Neuron (in vitro differentiated cells): ENCODE measurements around the gene CEP63.
A peak's percentile ranks its signal among the peaks of the same experiment; 100 is the strongest.

Experiments
- H2AFZ ChIP-seq: one replicate; pipeline ENCODE4 v1.6.1; 2013; ENCODE audit warnings: low read depth, mild to moderate bottlenecking, inconsistent platforms, low read length, moderate library complexity
- H3K27me3 ChIP-seq: one replicate; pipeline ENCODE4 v1.6.1; 2013; ENCODE audit warnings: low read length; ENCODE audit not compliant: insufficient read depth
- H3K36me3 ChIP-seq: one replicate; pipeline ENCODE4 v1.6.1; 2013; ENCODE audit warnings: low read length; ENCODE audit not compliant: insufficient read depth
- H3K4me1 ChIP-seq: one replicate; pipeline ENCODE4 v1.6.1; 2013; ENCODE audit warnings: low read length; ENCODE audit not compliant: insufficient read depth
- H3K4me3 ChIP-seq: 2 replicates; pipeline ENCODE4 v1.5.1; 2013; ENCODE audit warnings: mild to moderate bottlenecking, low read length, moderate library complexity
- H3K9me3 ChIP-seq: one replicate; pipeline ENCODE4 v1.6.1; 2013; ENCODE audit warnings: low read length

The CEP63 gene

GRCh38 chr3:134601539-134602439 lies 115.9 kb downstream of the CEP63 start:
- Histone ChIP-seq H3K36me3 (no peaks in the 10 kb centered on the region), H3K9me3 (no peaks in the 10 kb centered on the region), H3K4me1 (peaks cover 50% of the 10 kb centered on the region), H3K4me3 (peak overlapping the region; percentile 11), H2AFZ (no peak overlapping the region), H3K27me3 (no peaks in the 10 kb centered on the region)

DNA sequence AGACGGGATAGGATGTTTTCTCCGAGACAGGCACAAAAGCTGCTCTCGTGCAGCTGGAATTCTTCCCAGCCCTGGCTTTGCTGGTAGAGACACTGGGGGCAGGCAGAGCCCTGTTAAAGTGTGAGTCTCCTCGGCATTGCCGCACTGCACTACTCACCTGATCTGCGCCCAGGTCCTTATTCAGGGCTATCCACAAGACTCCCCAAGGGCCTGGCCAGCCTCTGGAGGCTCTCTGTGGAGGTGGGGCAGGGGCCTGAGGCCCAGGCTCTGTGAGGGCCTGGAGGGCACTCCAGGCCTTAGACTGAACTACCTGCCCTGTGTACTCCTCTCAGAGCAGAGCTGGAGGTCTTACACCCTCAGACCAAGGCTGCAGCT lies 116.6 kb downstream of the CEP63 start:
- Histone ChIP-seq H3K4me3 (peak overlapping the region; percentile 11), H2AFZ (no peak overlapping the region), H3K36me3 (no peaks in the 10 kb centered on the region), H3K9me3 (no peaks in the 10 kb centered on the region), H3K4me1 (peaks cover 50% of the 10 kb centered on the region), H3K27me3 (no peaks in the 10 kb centered on the region)

DNA sequence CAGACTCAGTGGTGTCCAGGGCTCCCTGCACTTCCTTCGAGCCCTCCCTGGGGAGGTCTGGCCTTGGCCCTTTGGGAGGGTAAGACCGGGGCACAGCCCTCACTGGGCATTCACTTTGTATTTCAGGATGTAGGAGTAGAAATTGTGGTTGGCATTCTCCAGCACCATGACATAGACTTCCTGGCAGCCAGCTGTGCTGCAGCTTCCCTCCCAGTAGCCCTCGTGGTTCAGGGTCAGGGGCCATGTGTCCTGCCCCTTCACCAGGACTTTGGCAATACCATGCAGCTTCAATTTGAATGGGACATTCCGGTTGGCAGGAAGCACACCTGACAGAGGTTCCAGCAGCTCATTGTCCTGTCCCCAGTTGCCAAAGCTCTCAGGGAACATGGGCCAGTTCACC lies 117.6 kb downstream of the CEP63 start:
- no peaks in the 10 kb centered on the region for H3K36me3 ChIP-seq
- H3K9me3 ChIP-seq = no peaks in the 10 kb centered on the region
- no peak overlapping the region for H2AFZ ChIP-seq
- H3K4me1 ChIP-seq = peaks cover 49% of the 10 kb centered on the region
- H3K4me3 ChIP-seq = no peak overlapping the region
- no peaks in the 10 kb centered on the region for H3K27me3 ChIP-seq

DNA sequence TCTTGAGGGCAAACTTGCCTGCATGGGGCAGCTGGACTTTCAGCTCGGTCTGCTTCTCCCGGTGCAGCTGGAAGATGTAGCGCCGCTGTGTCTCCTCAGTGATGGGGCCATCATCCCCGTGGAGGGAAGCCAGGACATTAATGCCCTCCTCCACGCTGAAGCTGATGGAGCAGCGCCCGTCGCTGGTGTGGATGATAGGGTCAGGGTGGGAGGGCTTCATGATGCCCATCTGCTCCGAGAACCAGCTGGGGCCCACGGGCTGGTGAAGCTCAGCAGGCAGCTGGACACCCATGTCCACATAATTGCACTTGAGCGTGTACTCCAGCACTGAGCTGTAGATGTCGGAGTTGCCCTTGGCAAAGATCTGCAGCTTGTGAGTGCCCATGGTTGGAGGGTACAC lies 118.1 kb downstream of the CEP63 start:
- no peak overlapping the region for H3K4me3 ChIP-seq
- H3K36me3 ChIP-seq = no peaks in the 10 kb centered on the region
- H3K4me1 ChIP-seq = peaks cover 44% of the 10 kb centered on the region
- H3K9me3 ChIP-seq = no peaks in the 10 kb centered on the region
- no peak overlapping the region for H2AFZ ChIP-seq
- no peaks in the 10 kb centered on the region for H3K27me3 ChIP-seq

GRCh38 chr3:134605556-134605955 lies 119.7 kb downstream of the CEP63 start:
- H3K36me3 ChIP-seq = no peaks in the 10 kb centered on the region
- no peaks in the 10 kb centered on the region for H3K9me3 ChIP-seq
- H2AFZ ChIP-seq = no peak overlapping the region
- H3K4me3 ChIP-seq = no peak overlapping the region
- peaks cover 28% of the 10 kb centered on the region for H3K4me1 ChIP-seq
- no peaks in the 10 kb centered on the region for H3K27me3 ChIP-seq

DNA sequence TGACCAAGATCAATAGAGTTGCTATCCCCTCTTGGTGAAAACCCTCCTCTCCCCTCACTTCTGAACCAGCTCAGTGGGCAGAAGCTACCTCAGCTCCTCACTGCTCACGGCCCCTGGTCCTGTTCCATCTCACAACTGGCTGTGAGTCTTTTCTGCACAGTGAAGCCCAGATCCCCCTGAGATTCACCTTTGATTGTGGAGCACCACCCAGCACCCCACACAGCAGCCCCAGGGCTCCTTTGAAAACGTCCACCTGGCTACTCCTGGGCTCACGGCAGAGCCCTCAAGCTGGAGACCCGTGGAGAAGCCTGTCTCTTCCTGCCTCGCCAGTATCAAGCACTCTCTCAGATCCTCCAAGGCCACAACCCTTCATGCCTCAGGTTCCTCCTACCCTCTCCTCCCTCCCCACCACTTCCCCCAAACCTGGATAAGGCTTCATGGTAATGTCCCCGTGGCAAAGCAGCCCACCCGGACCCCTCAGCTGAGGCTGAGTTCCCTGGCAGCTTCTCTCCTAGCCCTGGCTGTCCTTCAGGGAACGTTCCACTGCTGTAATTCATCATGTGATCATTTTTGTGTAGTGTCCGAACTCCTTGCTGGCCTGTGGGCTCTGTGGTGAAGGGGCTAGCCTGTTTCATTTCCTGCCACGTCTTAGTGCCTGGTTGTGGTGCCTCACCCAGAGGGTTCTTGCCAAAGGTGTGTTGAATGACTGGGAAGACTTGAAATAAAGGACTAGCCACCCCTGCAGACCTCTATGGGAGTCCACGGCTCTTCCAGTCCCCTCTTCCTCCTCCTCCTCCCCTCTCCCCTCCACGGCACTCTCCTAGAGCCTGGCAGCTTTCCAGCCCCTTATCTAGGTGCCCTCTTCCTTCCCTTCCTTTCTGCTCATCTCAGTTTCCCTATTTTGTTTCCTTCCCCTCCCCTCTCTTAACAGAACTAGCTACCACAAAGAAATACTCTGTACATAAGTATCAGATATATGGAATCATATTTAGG lies 120.5 kb downstream of the CEP63 start:
- no peak overlapping the region for H2AFZ ChIP-seq
- H3K27me3 ChIP-seq = no peaks in the 10 kb centered on the region
- no peaks in the 10 kb centered on the region for H3K36me3 ChIP-seq

DNA sequence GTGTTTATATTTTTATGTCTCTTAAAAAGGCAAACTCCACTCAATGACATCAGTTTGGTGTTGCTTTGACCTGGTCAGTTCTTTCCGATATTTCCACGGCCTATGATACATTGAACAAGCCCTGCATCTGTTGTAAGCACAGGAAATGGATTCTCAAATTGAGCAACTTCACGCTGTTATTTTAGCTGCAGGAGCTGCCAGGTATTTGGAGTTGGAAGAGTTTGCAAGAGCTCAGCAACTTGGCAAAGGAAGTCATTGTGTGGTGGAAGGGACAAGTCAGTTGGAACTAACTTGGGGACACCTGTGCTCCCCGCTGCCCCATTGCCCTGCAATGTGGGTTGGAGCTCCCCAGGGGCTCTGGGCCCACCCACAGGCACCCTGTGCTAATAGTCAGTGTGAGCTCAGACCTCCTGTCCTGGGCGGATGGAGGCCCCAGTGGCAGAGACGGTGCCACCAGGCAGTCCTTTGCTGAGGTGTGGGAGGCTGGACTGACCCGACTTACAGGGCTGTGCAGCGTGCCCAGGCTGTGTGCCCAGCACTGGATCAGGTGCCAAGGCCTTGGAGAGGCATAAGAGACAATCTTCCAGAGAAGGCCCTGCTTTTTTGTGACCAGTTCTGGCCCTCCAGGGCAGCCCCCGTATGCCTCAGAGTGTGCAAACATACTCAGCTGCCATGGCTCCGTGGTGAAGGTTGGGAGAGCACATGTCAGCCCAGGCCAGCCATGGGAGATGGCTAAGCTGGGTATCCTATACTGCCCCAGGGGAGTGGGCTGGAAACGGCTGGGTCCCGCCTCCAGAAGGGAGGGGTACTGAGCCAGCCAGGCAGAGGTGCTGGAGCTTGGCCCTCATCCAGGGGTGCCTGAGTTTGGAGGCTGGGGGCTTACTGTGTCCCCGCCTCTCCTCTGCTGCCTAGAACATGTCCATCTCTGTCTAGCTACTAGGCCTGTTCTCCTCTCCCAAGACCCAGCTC lies 121.5 kb downstream of the CEP63 start:
- no peak overlapping the region for H3K4me3 ChIP-seq
- H2AFZ ChIP-seq = no peak overlapping the region
- no peaks in the 10 kb centered on the region for H3K36me3 ChIP-seq
- H3K9me3 ChIP-seq = no peaks in the 10 kb centered on the region
- no peaks in the 10 kb centered on the region for H3K27me3 ChIP-seq
- H3K4me1 ChIP-seq = peaks cover 13% of the 10 kb centered on the region

More for the DNA sequence above, 120.5 kb downstream of the CEP63 start:
- H3K4me3 ChIP-seq = no peak overlapping the region
- H3K9me3 ChIP-seq = no peaks in the 10 kb centered on the region
- peaks cover 22% of the 10 kb centered on the region for H3K4me1 ChIP-seq

DNA sequence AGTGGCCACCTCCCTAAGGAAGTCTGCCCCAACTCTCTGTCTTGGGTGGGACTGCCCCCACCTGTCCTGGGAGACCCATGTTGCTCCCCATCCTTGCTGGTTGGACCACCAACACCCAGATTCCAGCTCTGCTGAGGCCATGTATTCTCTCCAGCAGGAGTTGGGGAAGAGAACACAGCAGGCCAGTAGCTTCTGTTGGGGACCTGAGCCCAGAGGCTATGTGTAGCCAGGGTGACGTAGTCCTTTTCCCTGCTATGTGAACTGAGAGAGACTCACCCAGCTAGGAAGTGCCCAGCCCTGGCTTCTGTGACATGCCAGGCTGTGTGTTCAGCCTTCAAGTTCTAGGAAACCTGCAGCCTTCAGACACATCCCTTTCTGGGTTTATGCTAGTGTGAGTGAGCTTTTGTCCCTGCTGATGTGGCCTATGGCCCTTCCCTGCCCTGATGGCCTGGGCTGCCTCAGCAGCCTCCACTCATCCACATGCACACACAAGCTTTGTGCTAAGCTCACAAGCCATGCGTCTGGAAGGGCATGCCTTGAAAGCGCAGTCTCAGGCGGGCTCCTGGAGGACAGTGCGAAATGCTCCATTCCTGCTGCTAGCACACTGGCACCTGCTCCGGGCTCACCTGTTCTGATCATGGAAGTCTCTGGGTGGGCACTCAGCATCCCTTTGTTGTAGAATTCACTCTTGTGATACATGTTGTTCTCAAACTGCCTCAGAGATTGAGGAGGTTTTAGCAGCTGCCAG lies 122.3 kb downstream of the CEP63 start:
- no peaks in the 10 kb centered on the region for H3K36me3 ChIP-seq
- peaks cover 11% of the 10 kb centered on the region for H3K4me1 ChIP-seq
- H2AFZ ChIP-seq = no peak overlapping the region
- H3K27me3 ChIP-seq = no peaks in the 10 kb centered on the region
- no peaks in the 10 kb centered on the region for H3K9me3 ChIP-seq
- no peak overlapping the region for H3K4me3 ChIP-seq

DNA sequence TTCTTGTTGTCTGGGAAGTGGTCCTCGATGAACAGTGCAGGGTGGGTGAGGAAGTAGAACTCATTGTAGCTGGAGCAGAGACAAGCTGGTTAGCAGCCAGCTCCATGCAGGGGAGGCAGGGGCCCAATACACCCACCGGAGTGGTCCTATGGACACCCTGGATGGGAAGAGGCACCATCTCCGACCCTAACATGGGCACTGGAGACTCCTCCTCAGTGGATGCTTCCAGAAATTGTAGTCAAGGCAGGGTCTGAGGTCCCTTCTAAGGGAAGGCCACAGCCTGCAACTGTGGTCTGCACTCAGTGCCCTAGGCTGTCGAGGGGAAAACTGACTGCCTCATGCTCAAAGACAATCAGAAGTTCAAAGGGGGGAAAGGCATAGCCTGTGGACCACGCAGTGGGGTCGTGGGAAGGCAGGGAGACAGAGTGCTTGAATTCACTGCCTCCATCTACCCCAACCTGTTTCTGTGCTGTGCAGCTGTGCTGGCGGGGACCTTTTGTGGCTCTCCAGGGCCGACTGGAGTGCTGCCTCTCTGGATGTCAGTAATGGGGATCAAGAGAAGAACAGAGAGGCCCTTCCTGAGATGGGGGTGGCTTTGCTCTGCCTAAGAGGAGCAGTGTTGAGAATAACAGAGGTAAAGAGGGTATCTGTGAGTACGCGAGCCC lies 123.0 kb downstream of the CEP63 start:
- Histone ChIP-seq H3K4me1 (peaks cover 7% of the 10 kb centered on the region), H2AFZ (no peak overlapping the region), H3K9me3 (no peaks in the 10 kb centered on the region), H3K36me3 (no peaks in the 10 kb centered on the region), H3K4me3 (no peak overlapping the region), H3K27me3 (no peaks in the 10 kb centered on the region)

GRCh38 chr3:134609821-134610431 lies 124.1 kb downstream of the CEP63 start:
- Histone ChIP-seq H3K36me3 (no peaks in the 10 kb centered on the region), H3K4me1 (peaks cover 7% of the 10 kb centered on the region), H3K4me3 (no peak overlapping the region), H3K9me3 (no peaks in the 10 kb centered on the region), H2AFZ (no peak overlapping the region), H3K27me3 (no peaks in the 10 kb centered on the region)
